Brain microvascular endothelial cell (primary cell): ENCODE measurements around the gene GPR65.

Experiments used
- DNase-seq: peaks from one replicate; pipeline ENCODE4 v3.0.0-alpha.2; 2020
- H3K27ac ChIP-seq: fragments of 250-450 bp; sonication (Bioruptor Pico); 2 replicates; pipeline ENCODE4 v1.5.1; 2020; ENCODE audit warnings: mild to moderate bottlenecking, moderate library complexity
- H3K27me3 ChIP-seq: fragments of 250-450 bp; sonication (Bioruptor Pico); replicated peaks from 2 replicates; pipeline ENCODE4 v1.5.1; 2020; ENCODE audit warnings: mild to moderate bottlenecking
- H3K36me3 ChIP-seq: fragments of 250-450 bp; sonication (Bioruptor Pico); replicated peaks from 2 replicates; pipeline ENCODE4 v1.5.1; 2020; ENCODE audit warnings: mild to moderate bottlenecking
- H3K4me3 ChIP-seq: 2 replicates; pipeline ENCODE4 v1.5.1; 2011; ENCODE audit warnings: low read depth, mild to moderate bottlenecking, control low read depth, low read length, moderate library complexity
- CTCF ChIP-seq: IDR thresholded peaks from 2 replicates; pipeline ENCODE4 v1.5.1; 2011; ENCODE audit warnings: low read depth, mild to moderate bottlenecking, moderate library complexity, low read length, control low read depth, inconsistent platforms; ENCODE audit errors: missing control alignments
- in situ Hi-C: cut with HindIII; loops from 2 replicates; pipeline ENCODE4 v1.10.0; 2017; ENCODE audit warnings: low sequenced_read_pairs, low pct_ligation_motif_present

The GPR65 gene

GRCh38 chr14:88043529-88044443, 38.9 kb downstream of the GPR65 start:
- no peaks in the 10 kb centered on the region for H3K27me3 ChIP-seq
- no peak for TF ChIP-seq CTCF
- no peak overlapping the region for H3K27ac ChIP-seq
- no peaks in the 10 kb centered on the region for H3K36me3 ChIP-seq
- no peak for DNase-seq
- in situ Hi-C loops, result no loop called here
- no peak overlapping the region for H3K4me3 ChIP-seq

GRCh38 chr14:88044444-88044758, 39.5 kb downstream of the GPR65 start:
- Histone ChIP-seq H3K27ac (no peak overlapping the region), H3K36me3 (no peaks in the 10 kb centered on the region), H3K27me3 (no peaks in the 10 kb centered on the region), H3K4me3 (no peak overlapping the region)
- no peak for TF ChIP-seq CTCF
- in situ Hi-C loops, result no loop called here
- no peak for DNase-seq

GRCh38 chr14:88044776-88045446, 40.0 kb downstream of the GPR65 start:
- Histone ChIP-seq H3K27ac (no peak overlapping the region), H3K36me3 (no peaks in the 10 kb centered on the region), H3K4me3 (no peak overlapping the region), H3K27me3 (no peaks in the 10 kb centered on the region)
- TF ChIP-seq CTCF, result no peak
- in situ Hi-C loops, result no loop called here
- no peak for DNase-seq

- TF ChIP-seq CTCF, result no peak
- in situ Hi-C loops, result no loop called here
- Histone ChIP-seq H3K4me3 (no peak overlapping the region), H3K27ac (no peak overlapping the region), H3K36me3 (no peaks in the 10 kb centered on the region), H3K27me3 (no peaks in the 10 kb centered on the region)
- no peak for DNase-seq
Observed at GRCh38 chr14:88045705-88046104, 40.8 kb downstream of the GPR65 start.

GRCh38 chr14:88048351-88048750, 43.4 kb downstream of the GPR65 start:
- no peak for DNase-seq
- no peaks in the 10 kb centered on the region for H3K36me3 ChIP-seq
- in situ Hi-C loops, result no loop called here
- TF ChIP-seq CTCF, result no peak
- no peak overlapping the region for H3K4me3 ChIP-seq
- no peaks in the 10 kb centered on the region for H3K27me3 ChIP-seq
- no peak overlapping the region for H3K27ac ChIP-seq
